CD4-positive, alpha-beta T cell treated with Interleukin-15 for 1 hour (primary cell): ENCODE measurements around the gene APOBEC2.

Experiments
- DNase-seq: peaks from one replicate; pipeline ENCODE4 v3.0.0-alpha.2; 2020

The APOBEC2 gene

DNA sequence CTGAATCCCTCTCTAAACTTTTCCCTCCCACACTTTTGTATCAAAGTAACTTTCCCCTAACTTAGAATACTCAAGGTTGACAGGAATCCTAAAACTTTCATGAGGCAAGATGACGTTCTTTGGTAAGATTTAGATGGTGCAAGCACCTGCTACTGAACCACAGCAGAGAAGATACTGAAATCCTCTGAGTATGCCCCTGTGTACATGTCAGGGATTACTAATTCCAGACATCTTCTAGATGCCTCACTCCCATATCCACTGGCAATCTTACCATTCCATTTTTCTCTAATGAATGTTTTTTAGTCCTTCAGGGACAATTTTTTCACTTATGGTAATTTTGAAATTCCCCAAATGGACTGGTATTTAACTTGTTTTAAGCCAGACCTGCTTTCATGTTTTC lies 9.1 kb downstream of the APOBEC2 start:
- no peak for DNase-seq

DNA sequence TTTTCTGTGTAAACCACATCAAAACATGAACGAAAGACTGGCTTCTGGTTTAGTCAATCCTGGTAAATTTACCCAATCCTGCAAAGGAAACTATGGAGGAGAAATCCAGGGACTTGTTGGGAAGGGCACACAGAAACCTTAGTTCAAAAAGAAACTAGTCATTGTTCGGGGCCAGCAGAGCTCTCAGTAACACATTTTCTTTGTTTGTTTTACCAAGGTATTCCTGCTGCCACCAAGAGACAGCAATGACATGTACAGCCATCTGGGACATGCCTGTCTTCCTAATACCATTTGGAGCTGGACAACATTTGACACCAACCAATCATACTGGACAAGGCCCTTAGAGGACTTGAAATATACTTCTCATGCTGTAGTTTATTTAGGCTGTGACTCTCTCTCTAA lies 10.9 kb downstream of the APOBEC2 start:
- no peak for DNase-seq

DNA sequence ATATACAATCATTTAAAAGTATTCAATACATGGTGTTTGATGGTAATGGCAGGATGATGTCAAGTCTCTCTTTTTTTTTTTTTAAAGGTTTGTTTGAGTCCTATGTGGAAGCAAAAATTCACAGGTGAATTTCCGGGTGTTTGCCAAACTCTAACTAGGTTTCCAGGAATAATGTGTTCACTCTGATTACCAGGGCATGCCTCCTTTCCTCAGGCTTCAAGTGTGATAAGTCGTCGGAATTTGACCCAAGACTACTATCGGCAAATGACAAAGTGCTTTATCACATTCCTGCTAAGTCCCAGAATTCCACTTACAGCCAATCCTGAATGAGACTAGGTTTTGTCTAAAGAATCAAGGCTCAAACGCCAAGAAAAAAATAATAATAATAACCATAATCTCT lies 11.8 kb downstream of the APOBEC2 start:
- no peak for DNase-seq

DNA sequence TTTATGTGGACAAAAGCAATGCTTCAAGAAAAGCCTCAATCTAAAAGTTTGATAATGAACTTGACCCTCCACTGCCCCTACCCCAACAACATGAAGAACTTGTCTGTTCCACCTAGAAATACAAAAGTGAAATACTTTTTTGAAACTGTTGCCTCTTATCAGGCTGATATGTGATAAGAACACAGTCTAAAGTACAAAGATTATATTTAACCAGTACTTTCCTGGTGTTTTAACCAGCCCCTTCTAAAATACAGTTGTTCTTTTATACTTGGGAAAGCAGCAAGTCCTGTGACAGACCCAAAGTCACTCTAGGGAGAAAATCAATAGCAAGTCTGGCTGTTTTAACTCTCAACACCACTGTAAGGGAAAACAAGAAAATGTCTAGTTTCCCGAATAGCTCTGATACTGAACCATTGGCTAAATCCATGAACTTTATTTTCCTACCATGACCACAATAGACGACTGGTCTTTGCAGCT lies 12.6 kb downstream of the APOBEC2 start:
- no peak for DNase-seq

- peak; percentile 56 for DNase-seq
These were observed 13.9 kb downstream of the APOBEC2 start for GRCh38 chr6:41066867-41067304.

DNA sequence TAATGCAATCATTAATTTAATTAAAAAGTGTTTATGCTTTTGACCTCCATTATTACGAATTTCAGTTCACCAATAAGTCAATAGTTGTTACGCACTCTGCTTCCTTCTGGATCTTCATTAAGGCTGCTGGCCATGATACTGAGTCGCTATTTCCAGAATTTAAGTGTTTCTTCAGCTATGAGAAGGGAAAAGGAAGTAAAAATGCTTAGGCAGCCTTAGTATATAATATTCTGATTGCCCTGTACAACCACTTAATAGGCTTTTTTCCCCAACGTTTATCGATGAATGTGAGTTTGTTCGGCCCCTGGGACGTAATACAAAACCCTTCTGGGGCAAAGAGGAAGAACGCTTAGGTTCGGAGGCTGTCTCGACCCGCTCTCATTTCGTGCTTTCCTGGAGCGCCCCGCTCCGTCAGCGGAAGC lies 18.5 kb downstream of the APOBEC2 start:
- no peak for DNase-seq

- DNase-seq, result peak; percentile 99
These were observed 19.2 kb downstream of the APOBEC2 start, which contains the start of gene OARD1 for GRCh38 chr6:41071923-41072835. OARD1 (minus strand) TSS chr6:41072356; CDS start chr6:41071634, 722 bp downstream.

GRCh38 chr6:41072836-41073202 lies 19.8 kb downstream of the APOBEC2 start, which contains the start of gene NFYA:
NFYA (plus strand) TSS chr6:41072974; CDS start chr6:41079090, 6,116 bp downstream.
- DNase-seq, result no peak

DNA sequence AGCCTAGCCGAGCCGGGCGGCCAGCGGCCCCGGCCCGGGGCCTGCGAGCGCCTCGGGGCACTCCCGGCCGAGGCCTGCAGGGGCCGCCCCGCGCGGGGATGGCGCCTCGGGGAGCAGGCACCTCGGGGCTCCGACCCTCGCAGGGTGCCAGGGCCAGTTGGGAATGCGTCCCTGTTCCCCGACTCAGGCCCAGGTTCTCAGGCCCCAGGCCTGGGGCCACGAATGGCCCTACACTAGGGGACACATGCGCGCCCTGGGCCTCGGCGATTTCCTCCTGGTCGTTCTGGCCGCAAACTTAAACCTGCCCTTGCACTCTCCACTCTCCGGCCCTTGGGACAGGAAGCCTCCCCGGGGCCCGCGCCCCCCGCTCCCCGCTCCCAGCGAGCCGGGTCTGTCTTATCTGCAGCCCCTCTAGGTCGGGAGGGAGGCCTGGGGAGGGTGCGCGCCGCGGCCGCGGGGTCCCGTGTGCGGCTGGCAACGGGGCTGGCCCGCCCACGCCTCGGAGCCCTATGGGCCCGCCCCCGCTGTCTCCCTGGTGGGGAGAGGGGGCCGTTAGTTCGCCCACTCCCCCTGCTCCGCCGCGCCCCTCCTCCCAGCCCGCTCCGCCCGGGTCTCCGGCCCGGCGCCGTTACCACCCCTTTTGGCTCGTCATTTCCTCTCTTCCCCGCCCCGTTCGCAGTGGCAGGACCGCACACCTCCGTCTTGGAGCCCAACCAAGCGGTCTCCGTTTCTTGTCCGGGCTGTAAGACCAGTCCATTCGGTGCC lies 20.4 kb downstream of the APOBEC2 start:
- peak; percentile 88 for DNase-seq

- DNase-seq, result no peak
These were observed 21.1 kb downstream of the APOBEC2 start for GRCh38 chr6:41073968-41074691.

- no peak for DNase-seq
These were observed 21.9 kb downstream of the APOBEC2 start for GRCh38 chr6:41074692-41075436.

DNA sequence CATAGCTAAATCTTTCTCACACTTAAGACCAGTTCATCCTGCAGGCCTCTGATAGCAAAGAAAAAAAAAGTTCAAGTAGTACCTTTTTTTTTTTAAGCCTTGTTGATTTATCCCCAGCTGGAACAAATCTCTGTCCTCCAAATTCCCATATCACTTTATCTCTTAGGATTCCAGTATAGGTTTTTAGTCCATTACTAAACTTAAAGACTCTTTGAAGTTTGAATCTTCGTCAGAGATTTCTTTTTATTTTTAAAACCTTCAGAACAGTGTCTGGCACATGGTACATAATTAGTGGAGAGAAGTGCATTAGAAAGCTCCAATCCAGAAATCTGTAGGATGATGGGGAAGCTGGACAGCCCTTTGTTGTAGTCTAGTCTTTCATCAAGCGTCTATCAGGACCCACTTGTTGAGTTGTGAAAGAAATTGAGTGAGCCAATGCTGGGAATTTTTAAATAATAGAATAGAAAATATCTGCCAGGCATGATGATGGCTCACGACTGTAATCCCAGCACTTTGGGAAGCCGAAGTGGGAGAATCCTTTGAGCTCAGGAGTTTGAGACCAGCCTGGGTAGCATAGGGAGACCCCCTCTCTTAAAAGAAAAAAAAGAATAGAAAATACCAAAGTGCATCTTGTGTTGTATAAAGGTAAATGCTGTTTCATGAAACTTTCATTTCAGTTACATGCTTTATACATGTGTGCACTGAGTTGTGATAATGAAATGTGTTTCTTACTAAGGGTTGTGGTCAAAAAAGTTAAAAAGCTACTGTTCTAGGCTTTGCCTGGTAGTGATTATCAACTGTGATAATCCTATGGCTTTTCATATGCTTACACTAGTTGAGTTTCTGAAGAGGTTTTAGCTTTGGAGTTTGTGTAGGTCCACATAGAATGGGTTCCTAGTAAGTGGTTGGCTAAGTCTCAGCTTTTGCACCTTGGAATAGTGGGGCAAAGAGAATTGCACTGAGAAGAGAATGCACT lies 22.9 kb downstream of the APOBEC2 start:
- DNase-seq, result no peak

DNA sequence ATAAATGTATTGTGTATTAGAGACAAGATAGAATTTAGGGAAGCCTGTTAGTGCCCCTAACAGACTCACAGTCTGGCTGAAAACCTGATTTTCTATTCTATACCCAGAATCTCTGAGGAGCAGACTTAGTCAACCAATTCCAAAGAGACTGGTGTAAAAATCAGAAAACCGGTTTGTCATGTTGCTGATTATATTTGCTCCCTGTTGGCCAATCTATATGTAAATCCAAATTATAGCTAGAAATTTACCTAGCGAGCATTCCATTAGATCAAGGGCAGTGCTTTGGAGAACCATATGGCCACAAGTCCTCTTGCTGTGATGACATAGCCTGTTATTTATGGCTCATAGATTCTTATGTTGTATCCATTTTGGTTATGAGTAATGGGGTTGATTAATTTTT lies 24.5 kb downstream of the APOBEC2 start:
- DNase-seq, result no peak

DNA sequence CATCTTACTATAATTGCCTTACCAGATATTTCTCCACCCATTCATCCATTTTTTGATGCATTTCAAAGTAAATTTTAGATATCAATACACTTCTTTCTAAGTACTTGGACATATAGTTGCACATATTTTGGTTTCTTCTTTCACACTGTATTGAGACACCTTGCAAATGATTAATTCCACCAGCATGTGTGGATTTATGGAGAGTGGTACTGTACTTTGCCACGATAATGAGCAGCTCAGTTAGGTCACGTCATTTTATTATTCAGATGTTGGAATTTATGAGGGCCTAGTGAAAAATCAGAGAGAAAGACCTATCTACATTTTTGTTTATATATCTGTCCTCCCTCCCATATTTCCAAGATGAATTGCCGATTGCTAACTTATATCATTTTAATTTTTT lies 25.1 kb downstream of the APOBEC2 start:
- no peak for DNase-seq

DNA sequence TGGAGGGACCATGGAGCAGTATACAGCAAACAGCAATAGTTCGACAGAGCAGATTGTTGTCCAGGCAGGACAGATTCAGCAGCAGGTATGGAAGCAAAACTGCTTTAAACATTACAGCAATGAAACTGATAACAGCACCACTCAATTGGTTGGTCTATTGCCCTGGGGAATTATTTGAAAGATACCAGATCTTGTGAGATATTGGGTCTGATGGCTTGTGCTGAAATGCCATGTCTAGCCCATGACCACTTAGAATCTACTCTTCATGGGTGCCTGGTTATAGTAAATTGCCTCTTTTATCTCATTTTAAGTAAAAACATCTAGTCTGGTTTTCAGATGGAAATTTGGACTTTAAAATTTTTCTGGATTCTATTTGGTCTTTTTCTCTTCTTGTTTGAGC lies 26.1 kb downstream of the APOBEC2 start:
- DNase-seq, result no peak

DNA sequence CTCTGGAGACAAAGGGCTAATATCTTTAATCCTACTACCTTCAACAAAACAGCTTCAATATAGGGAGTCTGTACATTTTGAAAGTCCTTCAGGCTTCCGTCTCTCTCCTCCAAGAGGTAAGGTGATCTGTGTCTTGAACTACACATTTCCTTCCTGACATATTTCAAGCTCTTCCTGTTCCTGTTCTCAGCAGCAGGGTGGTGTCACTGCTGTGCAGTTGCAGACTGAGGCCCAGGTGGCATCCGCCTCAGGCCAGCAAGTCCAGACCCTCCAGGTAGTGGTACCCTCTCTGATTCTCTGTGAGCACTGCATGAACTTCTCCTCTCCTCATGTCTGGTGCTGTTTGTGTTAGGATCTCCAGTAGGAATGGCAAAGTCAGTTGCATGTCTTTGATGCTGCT lies 27.6 kb downstream of the APOBEC2 start:
- peak; percentile 31 for DNase-seq

- no peak for DNase-seq
These were observed 30.1 kb downstream of the APOBEC2 start for GRCh38 chr6:41083072-41083471.

GRCh38 chr6:41085182-41085581 lies 32.2 kb downstream of the APOBEC2 start:
- DNase-seq, result no peak

DNA sequence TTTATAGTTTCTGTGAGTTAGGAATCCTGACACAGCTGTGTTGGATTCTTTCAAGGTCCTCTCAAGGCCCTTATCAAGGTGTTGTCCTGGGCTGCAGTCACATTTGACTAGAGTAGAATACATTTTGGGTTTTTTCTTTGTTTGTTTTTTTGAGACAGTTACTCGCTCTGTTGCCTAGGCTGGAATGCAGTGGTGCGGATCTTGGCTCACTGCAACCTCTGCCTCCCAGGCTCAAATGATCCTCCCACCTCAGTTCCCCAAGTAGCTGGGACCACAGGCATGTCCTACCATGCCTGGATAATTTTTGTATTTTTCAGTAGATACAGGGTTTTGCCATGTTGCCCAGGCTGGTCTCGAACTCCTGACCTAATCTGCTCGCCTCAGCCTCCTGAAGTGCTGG lies 35.4 kb downstream of the APOBEC2 start:
- DNase-seq, result no peak

GRCh38 chr6:41090841-41091761 lies 38.1 kb downstream of the APOBEC2 start:
- DNase-seq, result no peak
